8988T (cell line): ENCODE data around the gene GAL3ST2.
A peak's percentile ranks its signal among the peaks of the same experiment; 100 is the strongest.
"Not testable (repeated sequence)": the region's sequence is repeated elsewhere in the genome, so short reads cannot be mapped to it uniquely, and the experiment has no call there.

ENCODE experiments used
- DNase-seq: peaks from one replicate; pipeline ENCODE4 v3.0.0; 2011

GAL3ST2 gene

GRCh38 chr2:241796209-241796608 lies 19.6 kb downstream of the GAL3ST2 start:
- peak; percentile 7 for DNase-seq

GRCh38 chr2:241796610-241797138 lies 20.1 kb downstream of the GAL3ST2 start:
- peak; percentile 19 for DNase-seq

GRCh38 chr2:241797441-241798080 lies 20.9 kb downstream of the GAL3ST2 start:
- DNase-seq, result peak; percentile 22

GRCh38 chr2:241798081-241798630 lies 21.5 kb downstream of the GAL3ST2 start:
- DNase-seq, result peak; percentile 38

- peak; percentile 18 for DNase-seq
Observed at GRCh38 chr2:241798631-241799521, 22.3 kb downstream of the GAL3ST2 start.

- peak; percentile 10 for DNase-seq
Observed at GRCh38 chr2:241799522-241800197, 23.0 kb downstream of the GAL3ST2 start.

GRCh38 chr2:241800198-241800903 lies 23.7 kb downstream of the GAL3ST2 start:
- DNase-seq, result not testable (repeated sequence)

- DNase-seq, result peak; percentile 22
Observed at GRCh38 chr2:241801611-241802420, 25.2 kb downstream of the GAL3ST2 start.

GRCh38 chr2:241802421-241803318 lies 26.0 kb downstream of the GAL3ST2 start:
- no peak for DNase-seq

- no peak for DNase-seq
Observed at GRCh38 chr2:241803387-241804325, 27.0 kb downstream of the GAL3ST2 start.

GRCh38 chr2:241804326-241805229 lies 28.0 kb downstream of the GAL3ST2 start:
- DNase-seq, result no peak

- DNase-seq, result not testable (repeated sequence)
Observed at GRCh38 chr2:241806217-241806616, 29.6 kb downstream of the GAL3ST2 start.

GRCh38 chr2:241808051-241808720 lies 31.6 kb downstream of the GAL3ST2 start:
- no peak for DNase-seq

- DNase-seq, result no peak
Observed at GRCh38 chr2:241808721-241809382, 32.2 kb downstream of the GAL3ST2 start, which contains the start of gene NEU4. NEU4 (plus strand) TSS chr2:241809193; CDS start chr2:241814485, 5,292 bp downstream.

GRCh38 chr2:241809383-241810306 lies 33.0 kb downstream of the GAL3ST2 start:
- DNase-seq, result no peak
